A549 (cell line): ENCODE measurements around the gene RLN3. TPM values are rescaled to one million over a fixed set of nuclear protein-coding genes. Genes with fewer than 3 reads are reported as not detected.

Experiments
- ATAC-seq, 2 experiments: fragments of 200-7000 bp in 1 of 2; fragments of >200 bp in 1 of 2; cut with Nextera tagmentation in 1 of 2; cut with Tn5 transposase in 1 of 2; 3 replicates each; pipeline versions ENCODE4 v1.8.0 to v1.9.1; 2018 to 2020; ENCODE audit warnings: mild to moderate bottlenecking in 1 of 2, moderate library complexity in 1 of 2
- CTCF ChIA-PET: fragments of 300-600 bp; sonication (Branson Sonifier 250); formaldehyde crosslinking; extraction: SDS; loops from one replicate; lab custom pipeline; 2021; ENCODE audit warnings: antibody characterized with exemption, inconsistent platforms; lab: Yijun Ruan, JAX
- POLR2A ChIA-PET: fragments of 350-600 bp; formaldehyde crosslinking; extraction: SDS; loops from one replicate; lab custom pipeline; 2021; ENCODE audit warnings: antibody characterized with exemption, inconsistent platforms; lab: Yijun Ruan, JAX
- DNase-seq, 2 experiments: peaks; one replicate each; pipeline versions ENCODE4 v3.0.0 to v3.0.0-alpha.2; 2011 to 2016; ENCODE audit warnings: low read depth in 1 of 2, low spot score in 1 of 2
- FAIRE-seq: peaks from 2 replicates; lab custom pipeline; 2011; peaks lifted over from hg19 to GRCh38; lab: Jason Lieb, UNC
- H3K27ac ChIP-seq, 2 experiments: fragments of >200 bp; sonication (Bioruptor Twin); formaldehyde crosslinking; 3 replicates each; pipeline ENCODE4 v1.5.1; 2016 to 2017
- H3K4me1 ChIP-seq: fragments of >200 bp; sonication (Bioruptor Twin); formaldehyde crosslinking; 3 replicates; pipeline ENCODE4 v1.6.1; 2016
- H3K4me2 ChIP-seq: fragments of >200 bp; sonication (Bioruptor Twin); formaldehyde crosslinking; 3 replicates; pipeline ENCODE4 v1.6.1; 2016
- H3K4me3 ChIP-seq: fragments of >200 bp; sonication (Bioruptor Twin); formaldehyde crosslinking; 3 replicates; pipeline ENCODE4 v1.5.1; 2016
- H3K9me3 ChIP-seq: fragments of >200 bp; sonication (Bioruptor Twin); formaldehyde crosslinking; 3 replicates; pipeline ENCODE4 v1.6.1; 2016
- CBX2 ChIP-seq: fragments of 200-600 bp; sonication (generic); IDR thresholded peaks from 2 replicates; pipeline ENCODE4 v1.6.1; 2016; ENCODE audit warnings: low read depth, mild to moderate bottlenecking, borderline replicate concordance
- CHD2 ChIP-seq: fragments of 150-350 bp; IDR thresholded peaks from 2 replicates; pipeline ENCODE4 v1.6.1; 2014; ENCODE audit warnings: low read length; ENCODE audit not compliant: partially characterized antibody
- EHMT2 ChIP-seq: fragments of 200-600 bp; sonication (generic); IDR thresholded peaks from 2 replicates; pipeline ENCODE4 v1.6.1; 2016; ENCODE audit warnings: antibody characterized with exemption, low read depth, mild to moderate bottlenecking, moderate library complexity
- ESRRA ChIP-seq: fragments of 150-350 bp; IDR thresholded peaks from 2 replicates; pipeline ENCODE4 v1.6.1; 2014; ENCODE audit warnings: mild to moderate bottlenecking, low read length, borderline replicate concordance
- FOXS1 ChIP-seq: fragments of 250-450 bp; sonication (Bioruptor Pico); IDR thresholded peaks from 2 replicates; pipeline ENCODE4 v1.5.0; 2020; ENCODE audit warnings: mild to moderate bottlenecking, moderate library complexity
- HDAC2 ChIP-seq: fragments of 200-600 bp; sonication (generic); IDR thresholded peaks from 2 replicates; pipeline ENCODE4 v1.6.1; 2016
- HEYL ChIP-seq: fragments of 250-450 bp; sonication (Bioruptor Pico); IDR thresholded peaks from 2 replicates; pipeline ENCODE4 v1.8.0; 2021; ENCODE audit warnings: mild to moderate bottlenecking, moderate library complexity
- JUN ChIP-seq, 2 experiments: fragments of >200 bp; sonication (Bioruptor Twin); formaldehyde crosslinking; IDR thresholded peaks; 2 replicates in 1 of 2; 3 replicates in 1 of 2; pipeline ENCODE4 v1.6.1; 2016 to 2017
- MAZ ChIP-seq: fragments of 150-350 bp; IDR thresholded peaks from 2 replicates; pipeline ENCODE4 v1.6.1; 2014; ENCODE audit warnings: antibody characterized with exemption, low read depth, low read length, borderline replicate concordance
- POLR2A ChIP-seq: IDR thresholded peaks from 2 replicates; pipeline ENCODE4 v1.6.1; 2012; ENCODE audit warnings: mild to moderate bottlenecking, low read length
- RFX5 ChIP-seq: fragments of 450-650 bp; IDR thresholded peaks from 2 replicates; pipeline ENCODE4 v1.7.1; 2014; ENCODE audit warnings: antibody characterized with exemption, mild to moderate bottlenecking, moderate library complexity
- RNF2 ChIP-seq: fragments of 200-600 bp; sonication (generic); IDR thresholded peaks from 2 replicates; pipeline ENCODE4 v1.6.1; 2016; ENCODE audit warnings: low read depth, mild to moderate bottlenecking, antibody characterized with exemption, moderate library complexity, borderline replicate concordance
- SREBF2 ChIP-seq: fragments of 450-650 bp; IDR thresholded peaks from 2 replicates; pipeline ENCODE4 v1.6.1; 2014; ENCODE audit warnings: mild to moderate bottlenecking, moderate library complexity
- ZC3H11A ChIP-seq: fragments of 450-650 bp; IDR thresholded peaks from 2 replicates; pipeline ENCODE4 v1.6.1; 2014; ENCODE audit warnings: antibody characterized with exemption, mild to moderate bottlenecking
- ZFP36 ChIP-seq: fragments of 450-650 bp; IDR thresholded peaks from 2 replicates; pipeline ENCODE4 v1.6.1; 2014; ENCODE audit warnings: borderline replicate concordance; ENCODE audit not compliant: partially characterized antibody
- ZSCAN20 ChIP-seq: fragments of 250-450 bp; sonication (Bioruptor Pico); IDR thresholded peaks from 2 replicates; pipeline ENCODE4 v1.8.0; 2022; ENCODE audit warnings: mild to moderate bottlenecking, moderate library complexity
- WGBS: methylation state at CpG from one replicate; pipeline ENCODE4 v1.1.6; 2017; ENCODE audit errors: missing lambda C conversion rate; 5-methylcytosine and 5-hydroxymethylcytosine counted together
- polyA plus RNA-seq, 4 experiments: library from polyadenylated mRNA; depleted of rRNA in 3 of 4; stranded (reverse); fragments of >200 nt; fragmentation: RNase III in 1 of 4; extraction: RNeasy Plus Mini Kit Qiagen cat#74134 plus additional on column Dnase treatment in 1 of 4; gene quantifications; 2 replicates in 3 of 4; 3 replicates in 1 of 4; pipeline ENCODE4 v1.2.3, GENCODE V29; 2011 to 2017
- TF ChIP-seq, protein P1 (sequence below): IDR thresholded peaks from 2 replicates; pipeline ENCODE4 v1.6.1; 2012
- TF ChIP-seq, protein P2 (sequence below): fragments of >200 bp; sonication (Bioruptor Twin); formaldehyde crosslinking; IDR thresholded peaks from 3 replicates; pipeline ENCODE4 v1.5.1; 2016
- TF ChIP-seq, protein P3 (sequence below): fragments of 250-450 bp; sonication (Bioruptor Pico); IDR thresholded peaks from 2 replicates; pipeline ENCODE4 v1.5.0; 2021; ENCODE audit warnings: mild to moderate bottlenecking, moderate library complexity, borderline replicate concordance
- TF ChIP-seq, protein P4 (sequence below): fragments of >200 bp; sonication (Bioruptor Twin); formaldehyde crosslinking; IDR thresholded peaks from 3 replicates; pipeline ENCODE4 v1.6.1; 2016
- TF ChIP-seq, protein P5 (sequence below): fragments of 200-600 bp; sonication (generic); IDR thresholded peaks from 2 replicates; pipeline ENCODE4 v1.6.1; 2016; ENCODE audit warnings: antibody characterized with exemption, mild to moderate bottlenecking, moderate library complexity
- TF ChIP-seq, protein P6 (sequence below): IDR thresholded peaks from 2 replicates; pipeline ENCODE4 v1.6.1; 2012; ENCODE audit warnings: low read depth, borderline replicate concordance

Gene RLN3
- polyA plus RNA-seq, 2 of the 4 experiments (the other 2 are of a cell fraction): not detected

DNA sequence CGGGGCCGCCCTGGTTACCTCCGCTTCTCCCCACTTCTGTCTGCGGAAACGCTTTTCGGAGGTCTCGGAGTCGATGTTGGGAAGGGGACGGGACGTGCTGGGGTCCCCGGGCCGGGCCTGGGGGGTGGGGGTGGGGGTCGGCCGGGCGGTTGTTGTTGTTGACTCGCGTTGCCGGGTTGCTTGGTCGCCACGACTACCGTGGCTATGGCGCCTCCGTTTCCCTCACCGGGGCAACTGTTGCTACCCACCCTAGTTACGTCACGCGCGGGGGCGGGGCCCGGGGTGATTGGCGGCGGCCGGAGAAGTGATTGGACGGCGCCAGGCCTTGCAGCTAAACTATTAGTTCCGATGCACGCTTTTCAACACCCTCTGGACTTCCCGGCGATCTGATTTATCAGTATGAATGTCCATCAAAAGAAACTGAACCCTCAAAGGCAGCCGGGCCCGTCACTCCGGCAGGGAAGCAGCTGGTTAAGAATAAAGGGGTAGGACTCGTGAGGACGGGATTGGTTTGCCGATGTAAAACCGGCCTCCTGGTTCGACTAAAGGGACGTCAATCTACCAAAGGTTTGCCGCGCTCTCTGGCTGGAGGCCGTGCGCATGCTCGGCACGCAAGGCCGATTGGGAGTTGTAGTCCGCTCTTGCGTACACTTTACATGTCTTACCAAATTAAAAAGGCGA lies 21.7 kb upstream of the RLN3 start, which contains the start of gene RFX1:
RFX1 (minus strand) TSS at position 236 of the 681 bp plus-strand sequence. CDS start 12,477 bp downstream, outside the sequence.
- no peak for FAIRE-seq
- POLR2A ChIA-PET: interaction anchor here (0.8 to 1.8 kb wide), 4 partner anchors 16 to 66 kb away, joined by 3 to 6 read pairs (median 5); partner anchors contain the start of genes IL27RA and MISP3
- Histone ChIP-seq H3K4me2 (peak within 1 kb of the TSS; percentile 71), H3K27ac (peak within 1 kb of the TSS; percentile 91 to 100)
- ATAC-seq: peak; percentile 90 to 95
- DNase-seq: peak; percentile 80 to 99
- TF ChIP-seq CBX2 (no peak), FOXS1 (CRISPR knock-in tag) (no peak), SREBF2 (no peak), RNF2 (no peak), RFX5 (peak; percentile 61; the same call in 1 of the 2 replicates), MAZ (0 out of 2 replicates have a peak, but pooled peaks have one; percentile 36), ESRRA (no peak), JUN (IDR thresholded peaks at IDR 0.05) (0 out of 5 replicates have a peak, but pooled peaks of 1 of the 2 experiments have one; percentile 1)
- TF ChIP-seq, protein P1, sequence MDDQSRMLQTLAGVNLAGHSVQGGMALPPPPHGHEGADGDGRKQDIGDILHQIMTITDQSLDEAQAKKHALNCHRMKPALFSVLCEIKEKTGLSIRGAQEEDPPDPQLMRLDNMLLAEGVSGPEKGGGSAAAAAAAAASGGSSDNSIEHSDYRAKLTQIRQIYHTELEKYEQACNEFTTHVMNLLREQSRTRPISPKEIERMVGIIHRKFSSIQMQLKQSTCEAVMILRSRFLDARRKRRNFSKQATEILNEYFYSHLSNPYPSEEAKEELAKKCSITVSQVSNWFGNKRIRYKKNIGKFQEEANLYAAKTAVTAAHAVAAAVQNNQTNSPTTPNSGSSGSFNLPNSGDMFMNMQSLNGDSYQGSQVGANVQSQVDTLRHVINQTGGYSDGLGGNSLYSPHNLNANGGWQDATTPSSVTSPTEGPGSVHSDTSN: peak; percentile 99
- TF ChIP-seq, all 56 proteins: peak for 4
- Histone ChIP-seq H3K4me1 (peaks cover 14% of the 10 kb centered on the region; the same call in 1 of the 3 replicates), H3K9me3 (no peaks in the 10 kb centered on the region), H3K4me3 (peak within 1 kb of the TSS; percentile 74)
- CTCF ChIA-PET: interaction anchor here (0.7 to 1.2 kb wide), 3 partner anchors 53 to 126 kb away, joined by 3 to 5 read pairs (median 3); no protein-coding TSS in a partner anchor
- 1% methylated on average over 33 of the region's 58 CpGs for WGBS

DNA sequence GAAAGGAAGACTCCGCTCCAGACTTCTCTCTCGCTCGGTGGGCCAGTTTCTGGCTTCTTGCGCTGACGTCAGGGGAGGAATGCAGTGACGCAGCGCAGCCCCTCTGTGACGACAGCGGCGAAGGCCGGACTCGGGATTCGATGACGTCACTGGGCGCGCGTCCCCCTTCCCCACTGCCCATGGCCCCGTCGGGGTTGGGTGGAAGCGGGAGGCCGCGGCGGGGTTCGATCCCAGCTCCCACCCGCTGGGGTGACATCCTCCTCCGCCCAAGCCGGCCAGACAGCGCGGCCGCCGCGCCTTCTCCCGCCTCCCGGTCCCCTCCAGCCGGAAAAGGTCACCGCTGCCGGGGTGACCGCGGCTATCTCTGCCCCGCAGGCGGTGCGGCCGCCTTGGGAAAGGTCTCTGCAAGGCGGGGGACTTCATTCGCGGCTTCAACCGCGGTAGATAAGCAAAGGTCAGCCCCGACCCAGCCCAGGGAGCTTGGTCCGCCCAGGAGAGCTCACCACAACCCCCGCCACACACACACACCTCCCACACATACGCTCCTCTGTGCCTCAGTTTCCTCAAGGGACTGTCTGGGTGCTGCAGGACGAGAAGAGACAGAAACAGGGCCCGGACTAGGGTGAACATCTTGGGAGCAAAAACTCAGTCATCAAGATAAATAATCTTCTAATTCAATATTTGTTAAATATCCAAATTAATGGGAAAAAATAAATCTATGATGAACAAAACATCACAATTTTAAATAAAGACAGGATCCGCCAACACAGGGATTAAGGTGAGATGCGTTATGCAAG lies 21.0 kb upstream of the RLN3 start:
- 21% methylated on average over 12 of the region's 56 CpGs for WGBS
- ATAC-seq (peak; percentile 64 to 68), DNase-seq (peak in 1 of 2 experiments; percentile 36), FAIRE-seq (no peak)
- CTCF ChIA-PET: interaction anchor here (0.7 to 1.6 kb wide), 7 partner anchors 17 to 126 kb away, joined by 3 to 5 read pairs (median 3); partner anchors contain the start of genes IL27RA and MISP3
- POLR2A ChIA-PET: interaction anchor here (0.8 to 1.8 kb wide), 4 partner anchors 17 to 65 kb away, joined by 3 to 6 read pairs (median 5); partner anchors contain the start of genes IL27RA and MISP3
- Histone ChIP-seq H3K4me3 (peak overlapping the region; percentile 74), H3K9me3 (no peaks in the 10 kb centered on the region), H3K4me2 (peak overlapping the region; percentile 71), H3K27ac (peak overlapping the region; percentile 91 to 100), H3K4me1 (peaks cover 14% of the 10 kb centered on the region; the same call in 1 of the 3 replicates)
- TF ChIP-seq ZSCAN20 (CRISPR knock-in tag): no peak
- no peak for TF ChIP-seq HDAC2
- TF ChIP-seq CHD2: no peak
- TF ChIP-seq POLR2A: no peak; the same call in none of the 2 replicates
- TF ChIP-seq EHMT2: no peak
- TF ChIP-seq, protein P2, sequence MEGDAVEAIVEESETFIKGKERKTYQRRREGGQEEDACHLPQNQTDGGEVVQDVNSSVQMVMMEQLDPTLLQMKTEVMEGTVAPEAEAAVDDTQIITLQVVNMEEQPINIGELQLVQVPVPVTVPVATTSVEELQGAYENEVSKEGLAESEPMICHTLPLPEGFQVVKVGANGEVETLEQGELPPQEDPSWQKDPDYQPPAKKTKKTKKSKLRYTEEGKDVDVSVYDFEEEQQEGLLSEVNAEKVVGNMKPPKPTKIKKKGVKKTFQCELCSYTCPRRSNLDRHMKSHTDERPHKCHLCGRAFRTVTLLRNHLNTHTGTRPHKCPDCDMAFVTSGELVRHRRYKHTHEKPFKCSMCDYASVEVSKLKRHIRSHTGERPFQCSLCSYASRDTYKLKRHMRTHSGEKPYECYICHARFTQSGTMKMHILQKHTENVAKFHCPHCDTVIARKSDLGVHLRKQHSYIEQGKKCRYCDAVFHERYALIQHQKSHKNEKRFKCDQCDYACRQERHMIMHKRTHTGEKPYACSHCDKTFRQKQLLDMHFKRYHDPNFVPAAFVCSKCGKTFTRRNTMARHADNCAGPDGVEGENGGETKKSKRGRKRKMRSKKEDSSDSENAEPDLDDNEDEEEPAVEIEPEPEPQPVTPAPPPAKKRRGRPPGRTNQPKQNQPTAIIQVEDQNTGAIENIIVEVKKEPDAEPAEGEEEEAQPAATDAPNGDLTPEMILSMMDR: no peak
- TF ChIP-seq, protein P3, sequence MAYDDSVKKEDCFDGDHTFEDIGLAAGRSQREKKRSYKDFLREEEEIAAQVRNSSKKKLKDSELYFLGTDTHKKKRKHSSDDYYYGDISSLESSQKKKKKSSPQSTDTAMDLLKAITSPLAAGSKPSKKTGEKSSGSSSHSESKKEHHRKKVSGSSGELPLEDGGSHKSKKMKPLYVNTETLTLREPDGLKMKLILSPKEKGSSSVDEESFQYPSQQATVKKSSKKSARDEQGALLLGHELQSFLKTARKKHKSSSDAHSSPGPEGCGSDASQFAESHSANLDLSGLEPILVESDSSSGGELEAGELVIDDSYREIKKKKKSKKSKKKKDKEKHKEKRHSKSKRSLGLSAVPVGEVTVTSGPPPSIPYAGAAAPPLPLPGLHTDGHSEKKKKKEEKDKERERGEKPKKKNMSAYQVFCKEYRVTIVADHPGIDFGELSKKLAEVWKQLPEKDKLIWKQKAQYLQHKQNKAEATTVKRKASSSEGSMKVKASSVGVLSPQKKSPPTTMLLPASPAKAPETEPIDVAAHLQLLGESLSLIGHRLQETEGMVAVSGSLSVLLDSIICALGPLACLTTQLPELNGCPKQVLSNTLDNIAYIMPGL (CRISPR knock-in tag): no peak
- TF ChIP-seq ZFP36: no peak
- TF ChIP-seq, protein P4, sequence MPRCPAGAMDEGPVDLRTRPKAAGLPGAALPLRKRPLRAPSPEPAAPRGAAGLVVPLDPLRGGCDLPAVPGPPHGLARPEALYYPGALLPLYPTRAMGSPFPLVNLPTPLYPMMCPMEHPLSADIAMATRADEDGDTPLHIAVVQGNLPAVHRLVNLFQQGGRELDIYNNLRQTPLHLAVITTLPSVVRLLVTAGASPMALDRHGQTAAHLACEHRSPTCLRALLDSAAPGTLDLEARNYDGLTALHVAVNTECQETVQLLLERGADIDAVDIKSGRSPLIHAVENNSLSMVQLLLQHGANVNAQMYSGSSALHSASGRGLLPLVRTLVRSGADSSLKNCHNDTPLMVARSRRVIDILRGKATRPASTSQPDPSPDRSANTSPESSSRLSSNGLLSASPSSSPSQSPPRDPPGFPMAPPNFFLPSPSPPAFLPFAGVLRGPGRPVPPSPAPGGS: no peak
- TF ChIP-seq ZC3H11A: no peak
- TF ChIP-seq, protein P5, sequence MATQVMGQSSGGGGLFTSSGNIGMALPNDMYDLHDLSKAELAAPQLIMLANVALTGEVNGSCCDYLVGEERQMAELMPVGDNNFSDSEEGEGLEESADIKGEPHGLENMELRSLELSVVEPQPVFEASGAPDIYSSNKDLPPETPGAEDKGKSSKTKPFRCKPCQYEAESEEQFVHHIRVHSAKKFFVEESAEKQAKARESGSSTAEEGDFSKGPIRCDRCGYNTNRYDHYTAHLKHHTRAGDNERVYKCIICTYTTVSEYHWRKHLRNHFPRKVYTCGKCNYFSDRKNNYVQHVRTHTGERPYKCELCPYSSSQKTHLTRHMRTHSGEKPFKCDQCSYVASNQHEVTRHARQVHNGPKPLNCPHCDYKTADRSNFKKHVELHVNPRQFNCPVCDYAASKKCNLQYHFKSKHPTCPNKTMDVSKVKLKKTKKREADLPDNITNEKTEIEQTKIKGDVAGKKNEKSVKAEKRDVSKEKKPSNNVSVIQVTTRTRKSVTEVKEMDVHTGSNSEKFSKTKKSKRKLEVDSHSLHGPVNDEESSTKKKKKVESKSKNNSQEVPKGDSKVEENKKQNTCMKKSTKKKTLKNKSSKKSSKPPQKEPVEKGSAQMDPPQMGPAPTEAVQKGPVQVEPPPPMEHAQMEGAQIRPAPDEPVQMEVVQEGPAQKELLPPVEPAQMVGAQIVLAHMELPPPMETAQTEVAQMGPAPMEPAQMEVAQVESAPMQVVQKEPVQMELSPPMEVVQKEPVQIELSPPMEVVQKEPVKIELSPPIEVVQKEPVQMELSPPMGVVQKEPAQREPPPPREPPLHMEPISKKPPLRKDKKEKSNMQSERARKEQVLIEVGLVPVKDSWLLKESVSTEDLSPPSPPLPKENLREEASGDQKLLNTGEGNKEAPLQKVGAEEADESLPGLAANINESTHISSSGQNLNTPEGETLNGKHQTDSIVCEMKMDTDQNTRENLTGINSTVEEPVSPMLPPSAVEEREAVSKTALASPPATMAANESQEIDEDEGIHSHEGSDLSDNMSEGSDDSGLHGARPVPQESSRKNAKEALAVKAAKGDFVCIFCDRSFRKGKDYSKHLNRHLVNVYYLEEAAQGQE: no peak
- no peak for TF ChIP-seq HEYL (CRISPR knock-in tag)
- TF ChIP-seq, protein P6, sequence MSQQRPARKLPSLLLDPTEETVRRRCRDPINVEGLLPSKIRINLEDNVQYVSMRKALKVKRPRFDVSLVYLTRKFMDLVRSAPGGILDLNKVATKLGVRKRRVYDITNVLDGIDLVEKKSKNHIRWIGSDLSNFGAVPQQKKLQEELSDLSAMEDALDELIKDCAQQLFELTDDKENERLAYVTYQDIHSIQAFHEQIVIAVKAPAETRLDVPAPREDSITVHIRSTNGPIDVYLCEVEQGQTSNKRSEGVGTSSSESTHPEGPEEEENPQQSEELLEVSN: peak; percentile 32
